Gastrocnemius medialis (tissue), 4 donors: ENCODE results near the gene KLC1. TPM values are rescaled to one million over a fixed set of nuclear protein-coding genes. Genes with fewer than 3 reads are reported as not detected.

Source experiments
- ATAC-seq, 2 donors: fragments of 150-250 bp; one replicate each; pipeline ENCODE4 v1.9.1; 2016
- DNase-seq, 2 donors: peaks; one replicate each; pipeline ENCODE4 v3.0.0-alpha.2; 2019
- H3K27ac ChIP-seq, 4 donors: fragments of 200-600 bp; sonication (generic); 1 replicate in 1 of 4; 2 replicates in 3 of 4; pipeline ENCODE4 v1.5.1; 2016 to 2018; ENCODE audit warnings: mild to moderate bottlenecking in 2 of 4, moderate library complexity in 1 of 4
- H3K27me3 ChIP-seq, 3 donors: fragments of 200-600 bp; sonication (generic) in 2 of 3; 1 replicate in 1 of 3; 2 replicates in 2 of 3; pipeline versions ENCODE4 v1.5.1 to v1.6.0; 2016 to 2019; ENCODE audit warnings: mild to moderate bottlenecking in 1 of 3, moderate library complexity in 1 of 3
- H3K36me3 ChIP-seq, 2 donors: fragments of 200-600 bp; sonication (generic) in 1 of 2; one replicate each; pipeline ENCODE4 v1.5.1; 2017 to 2018
- H3K4me1 ChIP-seq, 2 donors: fragments of 200-600 bp; sonication (generic) in 1 of 2; one replicate each; pipeline ENCODE4 v1.5.1; 2016 to 2017; ENCODE audit warnings: mild to moderate bottlenecking in 2 of 2
- H3K4me3 ChIP-seq, 4 donors: fragments of 200-600 bp; sonication (generic) in 3 of 4; 1 replicate in 1 of 4; 2 replicates in 3 of 4; pipeline ENCODE4 v1.5.1; 2016 to 2019; ENCODE audit warnings: mild to moderate bottlenecking in 2 of 4
- H3K9me3 ChIP-seq, 3 donors: fragments of 200-600 bp; sonication (generic) in 2 of 3; 1 replicate in 1 of 3; 2 replicates in 2 of 3; pipeline ENCODE4 v1.5.1; 2016 to 2019
- POLR2A ChIP-seq, 2 donors: fragments of 450-650 bp; IDR thresholded peaks; one replicate each; pipeline ENCODE4 v1.6.1; 2017; ENCODE audit warnings: antibody characterized with exemption in 2 of 2, mild to moderate bottlenecking in 2 of 2, moderate library complexity in 2 of 2
- in situ Hi-C, 4 donors: fragments of 200-750 bp; cut with MboI; loops; one replicate each; pipeline versions ENCODE4 v1.15.0 to v1.8.0; 2017; ENCODE audit warnings: low sequenced_read_pairs in 4 of 4
- intact Hi-C: fragments of 100-400 bp; cut with DNase I; formaldehyde crosslinking; loops from one replicate; pipeline ENCODE4 v1.15.1; 2023; ENCODE audit warnings: low total_unique reads
- total RNA-seq, 4 donors: library from RNA; depleted of rRNA; stranded (reverse); fragments of >200 nt; gene quantifications; one replicate each; pipeline versions ENCODE4 v1.1.0 to v1.2.3, GENCODE V29; 2016
- TF ChIP-seq, protein P1 (sequence below), 5 experiments: fragments of 450-650 bp in 3 of 5; fragments of 200-600 bp in 2 of 5; sonication (generic) in 2 of 5; IDR thresholded peaks in 4 of 5; conservative IDR thresholded peaks in 1 of 5; 1 replicate in 4 of 5; 2 replicates in 1 of 5; pipeline ENCODE4 v1.5.1; 2016 to 2019; ENCODE audit warnings: antibody characterized with exemption in 5 of 5, mild to moderate bottlenecking in 3 of 5, moderate library complexity in 3 of 5

The KLC1 gene
- total RNA-seq, 4 donors from 2014 or later, result 217 to 398 (median 309) TPM

DNA sequence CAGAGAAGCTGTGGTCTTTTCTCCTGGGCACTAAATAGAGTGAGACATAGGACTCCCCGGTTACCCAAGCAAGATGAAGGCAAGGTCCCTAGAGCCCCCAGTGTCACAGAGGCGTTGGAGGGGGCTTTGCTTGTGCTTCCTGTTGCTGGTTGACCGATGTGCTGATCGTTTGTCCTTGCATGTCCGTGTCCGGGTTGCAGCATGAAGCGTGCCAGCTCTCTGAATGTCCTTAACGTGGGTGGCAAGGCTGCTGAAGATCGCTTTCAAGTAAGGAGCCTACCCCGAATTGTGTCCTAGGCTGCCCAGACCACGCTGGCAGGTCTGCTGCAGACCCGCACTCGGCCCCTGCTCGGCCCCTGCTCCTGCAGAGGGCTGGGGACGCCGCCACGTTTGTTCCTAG is 63.1 kb downstream of the KLC1 start:
- intact Hi-C loops, result no loop called here
- in situ Hi-C loops, result no loop called here
- H3K4me3 ChIP-seq, result no peak overlapping the region
- H3K27ac ChIP-seq, result peak overlapping the region in 1 of 4 donors; percentile 75
- H3K36me3 ChIP-seq, result peaks cover 0 to 48% of the 10 kb centered on the region in 2 donors
- no peak for DNase-seq
- no peaks in the 10 kb centered on the region for H3K9me3 ChIP-seq
- H3K27me3 ChIP-seq, result no peaks in the 10 kb centered on the region
- ATAC-seq, result no peak
- TF ChIP-seq POLR2A (IDR thresholded peaks at IDR 0.05), result no peak
- TF ChIP-seq, protein P1, sequence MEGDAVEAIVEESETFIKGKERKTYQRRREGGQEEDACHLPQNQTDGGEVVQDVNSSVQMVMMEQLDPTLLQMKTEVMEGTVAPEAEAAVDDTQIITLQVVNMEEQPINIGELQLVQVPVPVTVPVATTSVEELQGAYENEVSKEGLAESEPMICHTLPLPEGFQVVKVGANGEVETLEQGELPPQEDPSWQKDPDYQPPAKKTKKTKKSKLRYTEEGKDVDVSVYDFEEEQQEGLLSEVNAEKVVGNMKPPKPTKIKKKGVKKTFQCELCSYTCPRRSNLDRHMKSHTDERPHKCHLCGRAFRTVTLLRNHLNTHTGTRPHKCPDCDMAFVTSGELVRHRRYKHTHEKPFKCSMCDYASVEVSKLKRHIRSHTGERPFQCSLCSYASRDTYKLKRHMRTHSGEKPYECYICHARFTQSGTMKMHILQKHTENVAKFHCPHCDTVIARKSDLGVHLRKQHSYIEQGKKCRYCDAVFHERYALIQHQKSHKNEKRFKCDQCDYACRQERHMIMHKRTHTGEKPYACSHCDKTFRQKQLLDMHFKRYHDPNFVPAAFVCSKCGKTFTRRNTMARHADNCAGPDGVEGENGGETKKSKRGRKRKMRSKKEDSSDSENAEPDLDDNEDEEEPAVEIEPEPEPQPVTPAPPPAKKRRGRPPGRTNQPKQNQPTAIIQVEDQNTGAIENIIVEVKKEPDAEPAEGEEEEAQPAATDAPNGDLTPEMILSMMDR (IDR thresholded peaks at IDR 0.05 in 4 of 5, conservative IDR thresholded peaks at IDR 0.05 in 1 of 5), result no peak
- peaks cover 31 to 44% of the 10 kb centered on the region in 2 donors for H3K4me1 ChIP-seq

- Histone ChIP-seq H3K9me3 (no peaks in the 10 kb centered on the region), H3K27me3 (no peaks in the 10 kb centered on the region), H3K27ac (peak overlapping the region in 3 of 4 donors; percentile 4 to 75 (median 56)), H3K4me1 (peaks cover 34 to 48% of the 10 kb centered on the region in 2 donors), H3K36me3 (peaks cover 0 to 45% of the 10 kb centered on the region in 2 donors), H3K4me3 (no peak overlapping the region)
- ATAC-seq, result no peak
- in situ Hi-C loops (no loop called here), intact Hi-C loops (no loop called here)
- DNase-seq, result no peak
- TF ChIP-seq, protein P1 (IDR thresholded peaks at IDR 0.05 in 4 of 5, conservative IDR thresholded peaks at IDR 0.05 in 1 of 5), result no peak
- no peak for TF ChIP-seq POLR2A (IDR thresholded peaks at IDR 0.05)
These were observed 63.9 kb downstream of the KLC1 start for GRCh38 chr14:103692871-103693270.

DNA sequence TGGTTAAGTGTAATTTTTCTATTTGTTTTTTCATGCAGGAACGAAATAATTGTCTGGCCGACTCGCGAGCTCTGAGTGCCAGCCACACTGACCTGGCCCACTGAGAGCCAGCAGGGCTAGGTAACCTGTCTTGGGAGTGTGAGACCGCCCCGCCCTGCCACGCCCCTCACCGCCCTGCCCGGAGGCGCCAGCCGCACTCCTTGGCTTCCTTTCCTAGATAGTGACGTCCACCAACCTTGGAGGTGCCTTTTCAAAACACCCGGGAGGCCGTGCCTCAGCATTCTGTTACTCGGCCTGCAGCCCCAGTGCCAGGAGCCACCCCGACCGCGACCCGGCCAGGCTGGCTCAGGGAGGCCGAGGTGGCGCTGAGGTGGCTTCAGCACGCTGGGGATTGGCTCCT is 64.5 kb downstream of the KLC1 start:
- peaks cover 0 to 39% of the 10 kb centered on the region in 2 donors for H3K36me3 ChIP-seq
- intact Hi-C loops (no loop called here), in situ Hi-C loops (no loop called here)
- no peak overlapping the region for H3K4me3 ChIP-seq
- ATAC-seq (peak; percentile 14 to 63), DNase-seq (peak in 1 of 2 donors; percentile 71)
- peaks cover 39 to 50% of the 10 kb centered on the region in 2 donors for H3K4me1 ChIP-seq
- H3K9me3 ChIP-seq, result no peaks in the 10 kb centered on the region
- H3K27me3 ChIP-seq, result no peaks in the 10 kb centered on the region
- no peak for TF ChIP-seq POLR2A (IDR thresholded peaks at IDR 0.05)
- TF ChIP-seq, protein P1 (IDR thresholded peaks at IDR 0.05 in 4 of 5, conservative IDR thresholded peaks at IDR 0.05 in 1 of 5), result no peak
- peak overlapping the region in 3 of 4 donors; percentile 4 to 75 (median 56) for H3K27ac ChIP-seq

DNA sequence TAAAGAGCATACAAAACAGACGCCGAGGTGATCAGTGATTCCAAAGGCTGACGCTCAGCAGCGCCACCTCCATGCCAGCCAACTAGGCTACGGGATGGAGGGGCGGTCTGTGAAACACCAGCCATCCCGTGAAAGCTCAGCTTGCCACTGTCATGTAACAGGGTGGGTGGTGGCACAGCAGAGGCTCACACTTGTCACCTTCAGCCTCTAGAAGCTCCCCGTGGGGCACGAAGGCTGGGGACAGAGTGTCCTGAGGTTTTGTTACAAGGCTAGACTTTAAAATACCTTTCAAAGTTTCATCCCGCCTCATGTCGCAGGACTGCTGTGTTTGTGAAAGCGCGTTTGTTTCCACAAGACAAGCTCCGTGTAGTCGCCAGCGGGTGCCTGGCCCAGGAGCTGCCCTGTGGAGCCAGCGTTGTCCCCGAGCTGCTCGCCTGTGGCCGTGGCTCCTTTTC is 65.6 kb downstream of the KLC1 start:
- Histone ChIP-seq H3K27ac (peak overlapping the region in 1 of 4 donors; percentile 32), H3K27me3 (no peaks in the 10 kb centered on the region), H3K36me3 (peaks cover 0 to 28% of the 10 kb centered on the region in 2 donors), H3K9me3 (no peaks in the 10 kb centered on the region), H3K4me3 (no peak overlapping the region), H3K4me1 (peaks cover 50 to 60% of the 10 kb centered on the region in 2 donors)
- no peak for ATAC-seq
- intact Hi-C loops (no loop called here), in situ Hi-C loops (no loop called here)
- no peak for DNase-seq
- TF ChIP-seq, protein P1 (IDR thresholded peaks at IDR 0.05 in 4 of 5, conservative IDR thresholded peaks at IDR 0.05 in 1 of 5), result no peak
- no peak for TF ChIP-seq POLR2A (IDR thresholded peaks at IDR 0.05)
